ENCODE measurements around the gene LCP2.

Gene LCP2

GRCh38 chr5:170310256-170310926 is 12.8 kb upstream of the LCP2 start:
- H3K9me3 ChIP-seq (ENCODE audit: control insufficient read depth, insufficient read depth, low read length), result peaks cover 3% of the 10 kb centered on the region; the same call in 1 of the 2 replicates
- no peak overlapping the region for H3K9ac ChIP-seq (ENCODE audit: low read depth, low read length)
- H3K36me3 ChIP-seq (ENCODE audit: insufficient read depth, low read length), result no peaks in the 10 kb centered on the region
- peaks cover 12% of the 10 kb centered on the region for H3K4me1 ChIP-seq (ENCODE audit: insufficient read depth, low read length)

GRCh38 chr5:170308686-170309085 is 11.1 kb upstream of the LCP2 start:
- Histone ChIP-seq H3K9me3 (ENCODE audit: control insufficient read depth, insufficient read depth, low read length) (peaks cover 3% of the 10 kb centered on the region; the same call in 1 of the 2 replicates), H3K9ac (ENCODE audit: low read depth, low read length) (no peak overlapping the region), H3K4me1 (ENCODE audit: insufficient read depth, low read length) (peaks cover 7% of the 10 kb centered on the region; the same call in 1 of the 2 replicates)

DNA sequence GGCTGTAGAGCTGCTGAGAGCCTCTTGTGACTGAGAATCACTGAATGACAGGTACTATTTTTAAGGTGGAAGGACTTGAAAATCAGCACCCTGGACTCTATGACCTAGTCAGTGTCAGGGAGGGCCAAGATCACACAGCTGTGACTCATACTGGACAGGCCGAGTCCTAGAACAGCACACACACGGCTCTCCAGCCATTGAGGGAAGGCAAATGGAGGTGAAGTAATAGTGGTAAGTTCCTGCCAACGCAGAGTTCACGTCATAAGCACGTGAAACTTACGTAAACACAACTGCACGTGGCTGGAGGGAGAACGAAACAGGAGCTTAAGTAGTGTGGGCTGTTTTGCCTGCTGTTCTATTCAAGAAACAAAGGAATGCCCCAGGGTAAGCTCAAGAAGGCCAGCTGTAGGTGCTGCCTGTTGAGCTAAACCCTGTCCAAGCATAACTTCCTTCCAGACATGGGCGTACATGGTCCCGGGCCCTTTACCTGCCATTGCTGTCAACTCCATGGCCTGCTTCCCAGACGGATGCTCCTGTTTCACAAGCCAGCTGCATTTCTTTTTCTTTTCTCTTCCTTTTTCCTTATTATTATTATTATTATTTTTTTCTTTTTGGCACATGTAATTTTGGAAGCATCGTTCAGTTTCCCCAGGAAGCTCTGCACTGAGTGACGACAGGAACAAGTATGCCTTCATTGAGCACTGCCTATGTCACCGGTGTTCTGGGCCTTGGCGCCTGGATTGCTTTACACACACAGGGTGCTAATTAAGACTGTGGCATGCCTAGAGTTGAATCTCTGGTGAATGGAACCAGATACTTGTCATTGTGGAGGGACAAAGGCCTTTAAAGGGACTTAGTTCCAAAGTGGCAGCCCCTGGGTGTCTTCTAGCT is 10.2 kb upstream of the LCP2 start:
- H3K4me1 ChIP-seq (ENCODE audit: insufficient read depth, low read length), result peaks cover 11% of the 10 kb centered on the region; the same call in 1 of the 2 replicates
- H3K9ac ChIP-seq (ENCODE audit: low read depth, low read length), result no peak overlapping the region
- peaks cover 3% of the 10 kb centered on the region; the same call in 1 of the 2 replicates for H3K9me3 ChIP-seq (ENCODE audit: control insufficient read depth, insufficient read depth, low read length)
- no peaks in the 10 kb centered on the region for H3K36me3 ChIP-seq (ENCODE audit: insufficient read depth, low read length)

More at GRCh38 chr5:170308686-170309085, 11.1 kb upstream of the LCP2 start:
- H3K36me3 ChIP-seq (ENCODE audit: insufficient read depth, low read length), result no peaks in the 10 kb centered on the region

GRCh38 chr5:170306381-170306831 is 8.8 kb upstream of the LCP2 start:
- no peak overlapping the region for H3K9ac ChIP-seq (ENCODE audit: low read depth, low read length)

GRCh38 chr5:170305646-170306025 is 8.1 kb upstream of the LCP2 start:
- H3K4me1 ChIP-seq (ENCODE audit: insufficient read depth, low read length), result peaks cover 14% of the 10 kb centered on the region; the same call in 1 of the 2 replicates
- peaks cover 3% of the 10 kb centered on the region; the same call in 1 of the 2 replicates for H3K9me3 ChIP-seq (ENCODE audit: control insufficient read depth, insufficient read depth, low read length)
- no peak overlapping the region for H3K9ac ChIP-seq (ENCODE audit: low read depth, low read length)
- H3K36me3 ChIP-seq (ENCODE audit: insufficient read depth, low read length), result no peaks in the 10 kb centered on the region

More at GRCh38 chr5:170306381-170306831, 8.8 kb upstream of the LCP2 start:
- Histone ChIP-seq H3K4me1 (ENCODE audit: insufficient read depth, low read length) (peaks cover 11% of the 10 kb centered on the region; the same call in 1 of the 2 replicates), H3K36me3 (ENCODE audit: insufficient read depth, low read length) (no peaks in the 10 kb centered on the region), H3K9me3 (ENCODE audit: control insufficient read depth, insufficient read depth, low read length) (peaks cover 3% of the 10 kb centered on the region; the same call in 1 of the 2 replicates)

DNA sequence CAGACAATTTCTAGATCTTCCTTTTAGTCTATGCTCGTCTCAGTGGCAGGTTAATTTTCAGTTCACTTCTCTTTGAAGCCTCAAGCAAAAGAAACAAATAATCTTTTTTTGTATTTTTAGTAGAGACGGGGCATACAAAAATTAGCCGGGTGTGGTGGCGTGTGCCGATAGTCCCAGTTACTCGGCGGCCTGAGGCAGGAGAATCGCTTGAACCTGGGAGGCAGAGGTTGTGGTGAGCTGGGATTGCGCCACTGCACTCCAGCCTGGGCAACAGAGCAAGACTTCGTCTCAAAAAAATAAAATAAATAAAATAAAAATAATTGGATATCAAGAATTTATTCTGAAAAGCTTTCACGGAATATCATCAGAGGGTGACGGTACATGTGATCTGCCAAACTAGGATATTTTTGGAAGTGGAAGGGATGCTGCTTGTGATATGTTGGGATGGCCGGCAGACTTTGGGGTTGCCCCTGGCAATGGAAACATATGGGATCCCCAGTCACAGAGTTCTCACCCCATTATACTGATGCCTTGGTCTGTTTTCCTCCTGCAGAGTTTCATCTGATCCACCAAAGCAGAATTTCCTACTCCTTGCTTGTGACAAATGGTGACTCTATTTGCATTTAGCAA is 7.6 kb upstream of the LCP2 start:
- Histone ChIP-seq H3K4me1 (ENCODE audit: insufficient read depth, low read length) (peaks cover 14% of the 10 kb centered on the region; the same call in 1 of the 2 replicates), H3K9ac (ENCODE audit: low read depth, low read length) (no peak overlapping the region), H3K36me3 (ENCODE audit: insufficient read depth, low read length) (no peaks in the 10 kb centered on the region)

DNA sequence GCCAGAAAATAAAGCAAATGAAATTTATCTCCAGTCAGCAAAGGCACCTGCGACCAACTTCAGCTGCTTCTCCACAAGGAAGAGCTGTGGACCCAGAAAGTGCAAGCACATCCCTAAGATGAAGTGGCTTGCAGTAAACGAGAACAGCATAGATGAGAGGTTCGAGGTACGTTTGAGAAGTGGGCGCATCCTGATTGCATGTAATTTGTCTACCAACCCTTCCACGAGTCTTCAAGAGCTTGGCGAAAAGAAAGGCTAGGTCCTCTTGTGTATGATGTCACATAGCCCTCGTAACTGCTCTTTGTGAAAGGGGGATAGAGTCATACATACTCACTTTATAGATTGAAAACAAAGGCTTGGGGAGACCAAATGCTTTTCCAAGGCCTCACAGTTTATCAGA is 6.0 kb upstream of the LCP2 start:
- Histone ChIP-seq H3K4me1 (ENCODE audit: insufficient read depth, low read length) (peaks cover 14% of the 10 kb centered on the region; the same call in 1 of the 2 replicates), H3K36me3 (ENCODE audit: insufficient read depth, low read length) (no peaks in the 10 kb centered on the region), H3K9ac (ENCODE audit: low read depth, low read length) (no peak overlapping the region), H3K9me3 (ENCODE audit: control insufficient read depth, insufficient read depth, low read length) (peaks cover 3% of the 10 kb centered on the region; the same call in 1 of the 2 replicates)

More for the DNA sequence above, 7.6 kb upstream of the LCP2 start:
- H3K9me3 ChIP-seq (ENCODE audit: control insufficient read depth, insufficient read depth, low read length), result peaks cover 3% of the 10 kb centered on the region; the same call in 1 of the 2 replicates

DNA sequence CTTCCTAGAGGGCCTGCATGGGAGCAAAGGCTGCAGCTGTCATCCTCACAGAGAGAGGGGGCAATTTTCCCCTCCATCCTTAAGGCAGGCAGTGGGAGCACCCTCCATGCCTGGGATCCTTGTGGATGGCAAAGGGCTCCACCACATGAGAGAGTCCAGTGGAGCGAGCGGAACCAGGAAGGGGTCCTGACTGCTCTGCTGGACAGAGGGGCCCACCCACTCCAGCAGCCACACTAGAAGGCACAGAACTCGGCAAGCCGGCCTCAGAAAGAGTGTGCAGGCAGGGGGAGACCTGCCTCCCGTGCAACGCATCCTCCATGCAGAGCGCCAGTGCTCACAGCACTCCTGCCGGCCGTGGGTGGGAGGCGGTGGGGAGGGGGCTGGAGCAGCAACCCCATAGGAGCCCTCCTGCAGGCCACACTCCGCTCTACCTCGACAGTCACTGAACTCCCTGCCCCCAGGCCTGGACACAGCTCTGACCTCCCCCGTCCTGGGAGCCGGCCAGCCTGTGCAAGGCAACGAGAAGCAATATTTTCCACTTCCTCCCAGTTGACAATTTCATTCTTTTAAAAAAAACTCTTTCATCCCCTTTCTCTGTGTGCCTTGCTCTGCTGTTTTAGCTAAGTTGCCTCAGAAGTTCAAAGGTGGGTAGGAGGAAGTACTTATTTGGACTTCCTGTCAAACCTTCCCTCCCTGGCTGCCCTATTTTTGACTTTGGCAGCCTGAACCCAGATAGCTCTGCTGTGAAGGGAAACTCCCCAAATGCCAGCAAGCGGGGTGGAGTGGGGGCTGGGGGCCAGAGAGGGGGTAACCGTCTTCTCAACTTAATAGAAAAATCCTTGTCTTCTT is 5.3 kb upstream of the LCP2 start:
- Histone ChIP-seq H3K9me3 (ENCODE audit: control insufficient read depth, insufficient read depth, low read length) (peaks cover 3% of the 10 kb centered on the region; the same call in 1 of the 2 replicates), H3K4me1 (ENCODE audit: insufficient read depth, low read length) (peaks cover 14% of the 10 kb centered on the region; the same call in 1 of the 2 replicates), H3K36me3 (ENCODE audit: insufficient read depth, low read length) (no peaks in the 10 kb centered on the region), H3K9ac (ENCODE audit: low read depth, low read length) (no peak overlapping the region)

GRCh38 chr5:170301981-170302652 is 4.5 kb upstream of the LCP2 start:
- no peak overlapping the region for H3K9ac ChIP-seq (ENCODE audit: low read depth, low read length)
- peaks cover 14% of the 10 kb centered on the region; the same call in 1 of the 2 replicates for H3K4me1 ChIP-seq (ENCODE audit: insufficient read depth, low read length)
- no peaks in the 10 kb centered on the region for H3K36me3 ChIP-seq (ENCODE audit: insufficient read depth, low read length)
- peaks cover 3% of the 10 kb centered on the region; the same call in 1 of the 2 replicates for H3K9me3 ChIP-seq (ENCODE audit: control insufficient read depth, insufficient read depth, low read length)

DNA sequence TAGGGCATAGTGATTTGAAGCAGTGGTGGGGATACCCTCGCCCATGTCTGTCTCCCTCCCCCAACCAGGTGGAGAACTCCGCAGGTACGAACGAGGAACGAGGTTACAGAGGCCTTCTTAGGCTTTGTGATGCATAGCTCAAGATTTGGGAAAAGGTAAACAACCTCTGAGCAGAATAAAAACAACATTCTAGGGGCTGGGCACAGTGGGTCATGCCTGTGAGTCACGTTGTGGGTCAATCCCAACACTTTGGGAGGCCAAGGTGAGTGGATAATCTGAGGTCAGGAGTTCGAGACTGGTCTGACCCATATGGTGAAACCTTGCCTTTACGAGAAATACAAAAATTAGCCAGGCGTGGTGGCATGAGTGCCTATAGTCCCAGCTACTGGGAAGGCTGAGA is 3.6 kb upstream of the LCP2 start:
- H3K36me3 ChIP-seq (ENCODE audit: insufficient read depth, low read length), result no peaks in the 10 kb centered on the region
- H3K9me3 ChIP-seq (ENCODE audit: control insufficient read depth, insufficient read depth, low read length), result no peaks in the 10 kb centered on the region
- H3K9ac ChIP-seq (ENCODE audit: low read depth, low read length), result no peak overlapping the region
- H3K4me1 ChIP-seq (ENCODE audit: insufficient read depth, low read length), result peaks cover 14% of the 10 kb centered on the region; the same call in 1 of the 2 replicates

GRCh38 chr5:170300361-170301013 is 2.9 kb upstream of the LCP2 start:
- H3K9ac ChIP-seq (ENCODE audit: low read depth, low read length), result no peak overlapping the region
- no peaks in the 10 kb centered on the region for H3K36me3 ChIP-seq (ENCODE audit: insufficient read depth, low read length)
- peaks cover 14% of the 10 kb centered on the region; the same call in 1 of the 2 replicates for H3K4me1 ChIP-seq (ENCODE audit: insufficient read depth, low read length)
- H3K9me3 ChIP-seq (ENCODE audit: control insufficient read depth, insufficient read depth, low read length), result no peaks in the 10 kb centered on the region

DNA sequence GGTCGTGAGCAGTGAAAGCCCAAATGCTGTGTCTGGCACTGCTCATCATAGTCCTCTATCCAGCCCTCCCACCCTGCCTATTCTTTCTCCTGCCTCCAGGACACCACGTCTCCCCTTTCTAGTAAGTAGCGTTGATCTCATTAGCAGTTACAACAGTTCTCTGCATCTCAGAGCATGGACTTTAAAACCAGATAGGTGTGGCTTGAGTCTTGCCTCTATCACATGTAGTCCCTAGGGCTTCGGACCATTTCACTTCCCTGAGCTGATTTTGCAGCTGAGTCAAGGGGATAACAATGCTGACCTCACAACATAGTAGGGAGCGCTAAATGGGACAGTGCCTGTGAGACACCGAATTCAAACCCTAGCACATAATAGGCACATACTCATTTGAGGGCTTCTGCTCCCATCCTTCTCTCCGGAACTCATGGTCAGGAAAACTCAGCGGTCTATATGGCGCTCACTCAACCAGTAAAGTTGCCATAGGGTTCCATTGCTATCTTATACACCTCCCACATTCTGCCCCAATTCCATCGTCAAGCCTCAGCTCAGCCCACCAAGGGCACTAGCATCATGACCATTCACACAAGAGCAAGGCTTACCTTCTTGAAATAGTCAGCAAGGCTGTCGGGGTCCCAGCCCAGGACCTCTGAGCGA is 515 bp downstream of the LCP2 start:
- Histone ChIP-seq H3K4me1 (ENCODE audit: insufficient read depth, low read length) (peaks cover 4% of the 10 kb centered on the region; the same call in 1 of the 2 replicates), H3K9me3 (ENCODE audit: control insufficient read depth, insufficient read depth, low read length) (no peaks in the 10 kb centered on the region), H3K36me3 (ENCODE audit: insufficient read depth, low read length) (no peaks in the 10 kb centered on the region), H3K9ac (ENCODE audit: low read depth, low read length) (no peak overlapping the region)

Data from ES-I3 (cell line).